GM12865 (cell line): ENCODE data around the gene ZFY.
"Not testable (repeated sequence)": the region's sequence is repeated elsewhere in the genome, so short reads cannot be mapped to it uniquely, and the experiment has no call there.

Source experiments
- DNase-seq: peaks from one replicate; pipeline ENCODE4 v3.0.0; 2010; ENCODE audit warnings: low read depth
- H3K4me3 ChIP-seq: 2 replicates; pipeline ENCODE4 v1.5.1; 2011; ENCODE audit warnings: mild to moderate bottlenecking, low read depth, low read length, control low read depth
- TF ChIP-seq, protein P1 (sequence below): IDR thresholded peaks from 2 replicates; pipeline ENCODE4 v1.5.1; 2011; ENCODE audit warnings: low read length, control low read depth, low read depth, inconsistent platforms; ENCODE audit not compliant: insufficient read depth; ENCODE audit errors: missing control alignments

Gene ZFY

DNA sequence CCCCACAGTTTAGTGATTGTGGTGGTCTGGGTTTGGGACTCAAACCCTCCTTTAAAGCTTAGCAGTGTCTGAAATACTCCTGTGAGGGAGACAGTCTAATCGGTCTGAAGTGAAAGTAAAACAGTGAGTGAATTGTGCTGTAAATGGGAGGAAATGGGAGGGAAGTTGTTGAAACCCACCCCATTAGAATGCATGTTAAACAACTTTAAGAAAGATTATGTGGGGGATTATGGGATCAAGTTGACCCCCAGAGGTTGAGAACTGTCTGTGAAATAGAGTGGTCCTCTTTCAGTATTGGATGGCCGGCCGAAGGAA is 68.3 kb downstream of the ZFY start:
- no peak for DNase-seq

DNA sequence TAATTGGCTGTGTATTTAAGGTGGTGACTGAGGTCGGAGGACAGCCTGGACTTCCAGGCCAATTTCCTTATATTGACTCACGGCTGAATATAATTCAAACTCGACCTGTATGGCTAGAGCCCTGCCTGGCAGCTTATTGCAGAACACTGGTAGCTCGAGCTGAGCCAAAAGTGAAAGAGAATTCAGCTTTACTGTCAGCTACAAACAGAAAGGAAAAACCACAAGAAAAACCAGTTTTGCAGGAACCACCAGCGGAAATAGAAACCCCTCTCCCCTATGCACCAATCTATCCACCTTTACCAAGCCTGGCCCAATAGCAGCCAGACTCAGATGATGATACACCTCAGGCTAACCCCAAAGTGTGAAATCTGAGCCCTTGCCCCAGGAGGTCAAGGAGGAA is 68.7 kb downstream of the ZFY start:
- no peak for DNase-seq
- TF ChIP-seq, protein P1, sequence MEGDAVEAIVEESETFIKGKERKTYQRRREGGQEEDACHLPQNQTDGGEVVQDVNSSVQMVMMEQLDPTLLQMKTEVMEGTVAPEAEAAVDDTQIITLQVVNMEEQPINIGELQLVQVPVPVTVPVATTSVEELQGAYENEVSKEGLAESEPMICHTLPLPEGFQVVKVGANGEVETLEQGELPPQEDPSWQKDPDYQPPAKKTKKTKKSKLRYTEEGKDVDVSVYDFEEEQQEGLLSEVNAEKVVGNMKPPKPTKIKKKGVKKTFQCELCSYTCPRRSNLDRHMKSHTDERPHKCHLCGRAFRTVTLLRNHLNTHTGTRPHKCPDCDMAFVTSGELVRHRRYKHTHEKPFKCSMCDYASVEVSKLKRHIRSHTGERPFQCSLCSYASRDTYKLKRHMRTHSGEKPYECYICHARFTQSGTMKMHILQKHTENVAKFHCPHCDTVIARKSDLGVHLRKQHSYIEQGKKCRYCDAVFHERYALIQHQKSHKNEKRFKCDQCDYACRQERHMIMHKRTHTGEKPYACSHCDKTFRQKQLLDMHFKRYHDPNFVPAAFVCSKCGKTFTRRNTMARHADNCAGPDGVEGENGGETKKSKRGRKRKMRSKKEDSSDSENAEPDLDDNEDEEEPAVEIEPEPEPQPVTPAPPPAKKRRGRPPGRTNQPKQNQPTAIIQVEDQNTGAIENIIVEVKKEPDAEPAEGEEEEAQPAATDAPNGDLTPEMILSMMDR = no peak
- H3K4me3 ChIP-seq = no peak overlapping the region

More for the DNA sequence above, 68.3 kb downstream of the ZFY start:
- TF ChIP-seq, protein P1 = no peak
- no peak overlapping the region for H3K4me3 ChIP-seq

DNA sequence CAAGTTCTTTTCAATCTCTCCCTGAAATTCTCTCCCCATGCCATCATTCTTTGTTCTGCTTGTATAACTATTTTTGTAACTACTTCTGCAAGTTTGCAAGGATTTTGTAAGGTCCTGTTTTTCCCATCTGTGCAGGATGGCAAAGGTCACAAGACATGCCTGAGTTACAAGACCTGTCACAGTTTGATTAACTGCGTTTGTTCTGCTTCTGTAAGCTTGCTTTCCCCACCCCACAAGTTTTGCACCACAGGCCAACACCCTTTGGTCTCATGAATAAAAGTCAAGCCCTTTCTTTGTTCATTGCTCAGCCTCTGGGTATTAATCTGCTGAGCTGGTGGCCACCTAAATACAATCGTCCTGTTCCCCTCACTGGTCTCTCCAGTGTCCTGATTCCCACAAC is 70.8 kb downstream of the ZFY start:
- not testable (repeated sequence) for H3K4me3 ChIP-seq, DNase-seq

DNA sequence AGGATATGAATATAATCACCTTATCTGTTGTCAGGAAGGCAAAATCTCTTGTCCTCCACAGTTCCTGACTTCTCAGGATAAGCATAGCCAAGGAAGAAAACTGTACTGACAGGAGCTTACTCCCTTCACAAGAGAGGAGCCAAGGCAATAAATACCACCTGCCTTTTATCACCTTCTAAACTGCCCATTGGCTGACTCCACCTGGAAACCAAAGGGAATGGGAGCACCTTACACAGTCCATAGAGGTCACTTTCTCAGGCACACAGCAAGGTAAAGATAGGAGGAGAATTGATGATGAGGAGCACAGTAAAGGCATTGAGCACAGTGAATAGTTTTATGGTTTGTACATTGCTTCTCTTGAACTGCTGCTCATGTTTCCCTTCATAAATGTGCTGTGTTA is 72.8 kb downstream of the ZFY start:
- no peak overlapping the region for H3K4me3 ChIP-seq
- no peak for DNase-seq
- TF ChIP-seq, protein P1 = no peak

DNA sequence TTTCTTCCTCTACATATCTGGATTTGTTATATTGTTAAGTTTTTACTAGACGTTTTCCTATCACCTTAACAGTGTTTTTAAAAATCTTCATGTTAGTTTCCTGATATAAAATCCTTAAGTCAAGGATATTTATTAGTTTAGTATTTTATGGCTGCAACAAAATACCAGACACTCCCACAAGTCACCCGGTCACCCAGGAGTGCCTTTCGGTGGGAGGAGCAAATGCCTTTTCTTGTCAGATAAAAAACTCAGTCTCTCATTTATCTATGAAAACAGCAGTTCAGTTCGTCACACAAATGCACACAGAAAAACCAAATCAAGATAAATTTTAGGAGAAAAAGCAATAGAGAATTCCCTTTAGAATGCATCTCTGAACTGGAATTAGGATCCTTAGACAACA is 77.0 kb downstream of the ZFY start:
- H3K4me3 ChIP-seq = no peak overlapping the region
- no peak for DNase-seq
- TF ChIP-seq, protein P1 = no peak

DNA sequence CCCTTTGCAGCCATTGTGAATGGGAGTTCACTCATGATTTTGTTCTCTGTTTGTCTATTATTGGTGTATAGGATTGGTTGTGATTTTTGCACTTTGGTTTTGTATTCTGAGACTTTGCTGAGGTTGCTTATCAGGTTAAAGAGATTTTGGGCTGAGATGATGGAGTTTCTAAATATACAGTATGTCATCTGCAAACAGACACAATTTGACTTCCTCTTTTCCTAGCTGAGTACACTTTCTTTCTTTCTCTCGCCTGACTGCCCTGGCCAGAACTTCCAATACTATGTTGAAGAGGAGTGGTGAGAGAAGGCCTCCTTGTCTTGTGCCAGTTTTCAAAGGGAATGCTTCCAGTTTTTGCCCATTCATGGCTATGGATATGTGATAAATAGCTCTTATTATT is 81.4 kb downstream of the ZFY start:
- TF ChIP-seq, protein P1 = no peak
- DNase-seq = no peak
- H3K4me3 ChIP-seq = no peak overlapping the region

DNA sequence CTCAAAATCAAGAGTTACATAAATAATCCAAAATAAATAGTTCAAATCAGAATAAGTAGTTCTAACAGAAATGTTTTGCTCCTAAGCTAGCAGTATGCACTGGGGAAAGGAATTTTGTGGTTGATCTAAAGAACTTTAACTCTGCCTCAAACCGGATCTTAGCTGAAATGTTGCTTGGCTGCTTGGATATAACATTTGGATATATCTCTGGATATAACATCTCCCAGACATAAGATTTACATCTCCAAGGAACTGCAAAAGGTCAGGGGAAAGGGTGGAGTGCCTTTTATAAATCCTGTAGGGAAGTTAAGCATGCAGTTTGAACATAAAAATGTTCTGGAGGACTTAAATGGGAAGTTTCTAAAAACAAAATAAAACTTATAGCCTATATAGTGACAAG is 83.4 kb downstream of the ZFY start:
- DNase-seq = no peak
- TF ChIP-seq, protein P1 = no peak

DNA sequence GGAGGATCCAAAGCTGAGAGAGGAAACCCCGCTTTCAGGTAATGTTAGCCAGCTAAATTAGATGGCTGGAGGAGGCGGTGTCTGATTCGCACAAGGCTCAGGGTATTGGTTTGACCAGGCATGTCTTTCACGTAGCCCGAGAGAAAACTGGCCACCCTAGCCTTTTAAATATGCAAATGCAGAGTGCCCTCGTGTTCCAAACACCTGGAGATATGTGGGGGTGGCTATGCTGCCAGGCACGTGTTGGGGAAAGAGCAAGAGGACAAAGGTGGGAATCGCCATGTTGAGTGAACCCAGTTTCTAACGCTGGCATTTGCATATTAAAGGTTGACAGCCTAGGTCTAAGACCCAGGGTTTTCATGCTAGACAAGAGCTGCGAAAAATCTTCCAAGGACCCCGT is 84.4 kb downstream of the ZFY start:
- TF ChIP-seq, protein P1 = no peak
- no peak for DNase-seq
- no peak overlapping the region for H3K4me3 ChIP-seq

More for the DNA sequence above, 83.4 kb downstream of the ZFY start:
- no peak overlapping the region for H3K4me3 ChIP-seq
